Bone marrow (tissue), 2 donors: ENCODE data around the gene MACIR.

Source experiments
- DNase-seq, 2 donors: peaks; one replicate each; lab custom pipeline; 2025; lab: John Stamatoyannopoulos, UW

Gene MACIR

GRCh38 chr5:103291606-103292005 is 33.0 kb downstream of the MACIR start:
- no peak for DNase-seq

GRCh38 chr5:103293099-103293498 is 34.5 kb downstream of the MACIR start:
- no peak for DNase-seq

GRCh38 chr5:103293719-103294118 is 35.2 kb downstream of the MACIR start:
- no peak for DNase-seq

- no peak for DNase-seq
Observed at GRCh38 chr5:103294906-103295305, 36.3 kb downstream of the MACIR start.

GRCh38 chr5:103295424-103295823 is 36.9 kb downstream of the MACIR start:
- no peak for DNase-seq

- DNase-seq, result no peak
Observed at GRCh38 chr5:103295871-103296270, 37.3 kb downstream of the MACIR start.

- no peak for DNase-seq
Observed at GRCh38 chr5:103298117-103298516, 39.6 kb downstream of the MACIR start.

GRCh38 chr5:103298607-103299188 is 40.1 kb downstream of the MACIR start:
- DNase-seq, result no peak

GRCh38 chr5:103305809-103306208 is 47.2 kb downstream of the MACIR start:
- no peak for DNase-seq

- DNase-seq, result no peak
Observed at GRCh38 chr5:103307470-103307869, 48.9 kb downstream of the MACIR start.

GRCh38 chr5:103308774-103309173 is 50.2 kb downstream of the MACIR start:
- DNase-seq, result no peak

- no peak for DNase-seq
Observed at GRCh38 chr5:103313056-103313455, 54.5 kb downstream of the MACIR start.

- no peak for DNase-seq
Observed at GRCh38 chr5:103315455-103315854, 56.9 kb downstream of the MACIR start.

GRCh38 chr5:103327451-103327850 is 68.9 kb downstream of the MACIR start:
- DNase-seq, result no peak

- DNase-seq, result no peak
Observed at GRCh38 chr5:103327893-103328292, 69.3 kb downstream of the MACIR start.
